K562 (cell line): ENCODE measurements around the gene TBX3. TPM values are rescaled to one million over a fixed set of nuclear protein-coding genes. Genes with fewer than 3 reads are reported as not detected.

Source experiments
- CBFA2T3 ChIP-seq: fragments of 450-650 bp; IDR thresholded peaks from 2 replicates; pipeline ENCODE4 v1.6.1; 2017
- CHD1 ChIP-seq: fragments of 200-600 bp; sonication (generic); IDR thresholded peaks from one replicate; pipeline ENCODE4 v1.6.1; 2012; ENCODE audit warnings: mild to moderate bottlenecking, moderate library complexity, low read length, inconsistent platforms
- CXXC5 ChIP-seq: fragments of 250-450 bp; sonication (Bioruptor Pico); IDR thresholded peaks from 2 replicates; pipeline ENCODE4 v1.8.0; 2022; ENCODE audit warnings: inconsistent platforms, mild to moderate bottlenecking, moderate library complexity
- POLR3G ChIP-seq: IDR thresholded peaks from 2 replicates; pipeline ENCODE4 v1.6.1; 2011; ENCODE audit not compliant: insufficient read length, insufficient replicate concordance; ENCODE audit errors: extremely low read depth
- RBFOX2 ChIP-seq: fragments of 200-400 bp; formaldehyde crosslinking; IDR thresholded peaks from 2 replicates; pipeline ENCODE4 v1.6.1; 2017; ENCODE audit warnings: low read depth, mild to moderate bottlenecking, low read length, moderate library complexity
- TCFL5 ChIP-seq: fragments of 250-450 bp; sonication (Bioruptor Pico); conservative IDR thresholded peaks from 2 replicates; pipeline ENCODE4 v1.6.1; 2021; ENCODE audit warnings: mild to moderate bottlenecking, moderate library complexity, matching md5 sums
- ZNF121 ChIP-seq: sonication (generic); formaldehyde crosslinking; conservative IDR thresholded peaks from 2 replicates; pipeline ENCODE4 v1.8.0; 2022; ENCODE audit warnings: missing genetic modification reagents
- polyA plus RNA-seq, 8 experiments: library from polyadenylated mRNA; depleted of rRNA in 4 of 8; stranded (reverse) in 5 of 8; unstranded in 3 of 8; fragments of >200 nt; fragmentation: Nextera tagmentation in 2 of 8; fragmentation: Illumina TruSeq in 1 of 8; extraction: Ambion mirVana in 2 of 8; extraction: Trizol in 1 of 8; gene quantifications; 2 replicates each; pipeline versions ENCODE4 v1.2.1 to v1.2.3, GENCODE V29; 2011 to 2014; ENCODE audit warnings: inconsistent platforms in 1 of 8, missing spikeins in 1 of 8
- total RNA-seq, 7 experiments: library from RNA; depleted of rRNA in 6 of 7; stranded (reverse); fragments of >200 nt in 6 of 7; fragmentation: Illumina TruSeq in 2 of 7; extraction: Trizol in 2 of 7; gene quantifications; 2 replicates each; pipeline versions ENCODE4 v1.2.1 to v1.2.3, GENCODE V29; 2011 to 2021; ENCODE audit warnings: low replicate concordance in 1 of 7
- TF ChIP-seq, protein P1 (sequence below): fragments of 450-650 bp; conservative IDR thresholded peaks from 2 replicates; pipeline ENCODE4 v1.6.1; 2016; ENCODE audit warnings: missing genetic modification characterization, low read depth, mild to moderate bottlenecking, control low read depth, missing compliant biosample characterization
- TF ChIP-seq, protein P2 (sequence below): fragments of 450-650 bp; IDR thresholded peaks from 2 replicates; pipeline ENCODE4 v1.6.1; 2016; ENCODE audit warnings: missing biosample characterization, missing genetic modification characterization

The TBX3 gene
- total and polyA plus RNA-seq, 9 of the 15 experiments (the other 6 are each of a cell fraction or from before 2014, with no cell fraction given): 0.03 to 0.60 (median 0.19) TPM

DNA sequence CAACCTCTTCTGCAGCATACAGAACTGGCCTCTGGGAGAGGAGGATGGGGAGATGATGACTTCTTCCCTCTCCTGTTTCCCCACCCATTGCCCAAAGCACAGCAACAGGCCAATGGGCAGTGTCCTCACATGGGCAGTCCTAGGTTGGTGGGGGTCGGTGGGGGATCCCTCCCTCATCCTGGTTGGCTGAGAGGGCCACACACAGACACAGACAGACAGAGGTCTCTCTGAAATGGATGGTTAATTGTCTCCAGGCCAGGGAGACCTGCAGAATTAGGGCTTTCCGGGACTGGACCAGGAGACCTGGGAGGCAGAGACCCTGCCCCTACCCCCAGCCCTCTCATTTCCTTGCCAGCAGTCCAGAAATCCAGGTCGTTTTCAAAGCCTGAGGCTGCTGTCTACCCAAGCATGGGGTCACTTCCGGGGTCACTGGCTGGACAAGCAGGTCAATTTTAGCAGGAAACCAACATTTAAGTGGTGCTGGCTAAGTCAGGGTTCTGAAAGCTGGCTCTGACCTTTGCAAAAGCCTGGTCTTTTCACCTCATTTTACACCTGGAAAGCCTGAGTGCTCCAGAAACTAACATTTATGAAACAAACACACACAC, 48.6 kb upstream of the TBX3 start (continued):
- TF ChIP-seq, protein P1, sequence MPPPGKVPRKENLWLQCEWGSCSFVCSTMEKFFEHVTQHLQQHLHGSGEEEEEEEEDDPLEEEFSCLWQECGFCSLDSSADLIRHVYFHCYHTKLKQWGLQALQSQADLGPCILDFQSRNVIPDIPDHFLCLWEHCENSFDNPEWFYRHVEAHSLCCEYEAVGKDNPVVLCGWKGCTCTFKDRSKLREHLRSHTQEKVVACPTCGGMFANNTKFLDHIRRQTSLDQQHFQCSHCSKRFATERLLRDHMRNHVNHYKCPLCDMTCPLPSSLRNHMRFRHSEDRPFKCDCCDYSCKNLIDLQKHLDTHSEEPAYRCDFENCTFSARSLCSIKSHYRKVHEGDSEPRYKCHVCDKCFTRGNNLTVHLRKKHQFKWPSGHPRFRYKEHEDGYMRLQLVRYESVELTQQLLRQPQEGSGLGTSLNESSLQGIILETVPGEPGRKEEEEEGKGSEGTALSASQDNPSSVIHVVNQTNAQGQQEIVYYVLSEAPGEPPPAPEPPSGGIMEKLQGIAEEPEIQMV (tag): no peak
- no peak for TF ChIP-seq ZNF121 (CRISPR knock-in tag)
- no peak for TF ChIP-seq TCFL5 (CRISPR knock-in tag)
- no peak for TF ChIP-seq CXXC5 (CRISPR knock-in tag)
- TF ChIP-seq RBFOX2: no peak
- TF ChIP-seq POLR3G: no peak
- no peak for TF ChIP-seq CHD1
- TF ChIP-seq, protein P2, sequence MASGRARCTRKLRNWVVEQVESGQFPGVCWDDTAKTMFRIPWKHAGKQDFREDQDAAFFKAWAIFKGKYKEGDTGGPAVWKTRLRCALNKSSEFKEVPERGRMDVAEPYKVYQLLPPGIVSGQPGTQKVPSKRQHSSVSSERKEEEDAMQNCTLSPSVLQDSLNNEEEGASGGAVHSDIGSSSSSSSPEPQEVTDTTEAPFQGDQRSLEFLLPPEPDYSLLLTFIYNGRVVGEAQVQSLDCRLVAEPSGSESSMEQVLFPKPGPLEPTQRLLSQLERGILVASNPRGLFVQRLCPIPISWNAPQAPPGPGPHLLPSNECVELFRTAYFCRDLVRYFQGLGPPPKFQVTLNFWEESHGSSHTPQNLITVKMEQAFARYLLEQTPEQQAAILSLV: no peak
- no peak for TF ChIP-seq CBFA2T3
